Memory B cell (primary cell): ENCODE measurements around the gene KCNA2.

ENCODE experiments used
- ATAC-seq: fragments of 150-1000 bp; cut with Tn5 transposase; 2 replicates; pipeline ENCODE4 v1.10.0; 2021; ENCODE audit warnings: low read depth, mild to moderate bottlenecking, moderate library complexity
- DNase-seq, 2 donors: peaks; one replicate each; pipeline ENCODE4 v3.0.0; 2022; ENCODE audit warnings: low spot score in 2 of 2
- H3K27ac Mint-ChIP-seq: one replicate; pipeline ENCODE4 v1.8.0; 2022; ENCODE audit warnings: mild to moderate bottlenecking, moderate library complexity, mixed read lengths
- H3K27me3 Mint-ChIP-seq: one replicate; pipeline ENCODE4 v1.8.0; 2022; ENCODE audit warnings: mixed read lengths
- H3K36me3 Mint-ChIP-seq: one replicate; pipeline ENCODE4 v1.8.0; 2022; ENCODE audit warnings: mild to moderate bottlenecking, mixed read lengths
- H3K4me1 Mint-ChIP-seq: one replicate; pipeline ENCODE4 v1.8.0; 2022; ENCODE audit warnings: mixed read lengths
- H3K4me3 Mint-ChIP-seq: one replicate; pipeline ENCODE4 v1.8.0; 2022; ENCODE audit warnings: mild to moderate bottlenecking, moderate library complexity, mixed read lengths
- H3K9me3 Mint-ChIP-seq: one replicate; pipeline ENCODE4 v1.8.0; 2022; ENCODE audit warnings: mixed read lengths

KCNA2 gene

DNA sequence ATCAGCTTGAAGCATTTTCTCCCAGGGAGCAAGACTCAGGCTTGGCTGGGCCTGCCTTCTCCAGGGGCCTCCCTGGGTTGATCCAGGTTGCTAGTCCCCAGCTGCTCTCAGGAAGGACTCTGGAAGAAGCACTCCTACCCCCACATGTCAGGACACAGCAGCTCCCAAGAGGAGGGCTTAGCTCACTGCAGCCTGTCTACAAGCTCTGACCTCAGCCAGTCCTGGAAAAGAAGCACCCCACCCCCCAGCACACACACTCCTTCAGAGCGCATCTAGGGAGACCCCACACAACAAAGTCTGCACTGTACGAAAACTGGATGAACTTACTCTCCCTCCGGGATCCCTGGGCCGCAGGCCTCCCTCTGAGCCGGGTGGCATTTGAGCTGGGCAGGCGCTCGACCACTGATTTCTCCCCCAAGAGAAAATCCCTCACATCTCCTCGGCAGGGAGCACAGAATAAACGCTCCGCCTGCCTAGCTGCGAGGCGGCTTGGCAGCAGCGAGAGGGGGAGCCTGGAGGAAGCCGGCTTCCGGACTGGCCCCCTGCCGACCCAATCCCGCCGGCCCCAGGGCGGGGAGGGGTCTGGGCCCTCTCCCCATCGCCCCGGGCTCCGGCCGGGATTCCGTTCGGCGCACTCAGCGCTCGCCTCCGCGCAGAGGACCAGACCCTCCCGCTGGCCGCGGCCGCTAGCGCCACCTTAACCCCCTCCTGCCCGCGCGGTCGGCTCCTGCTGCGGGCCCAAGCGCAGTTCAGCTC is at the start of gene KCNA2:
Gene KCNA2 (minus strand): TSS at position 458 of the 756 bp plus-strand sequence. CDS start 1,576 bp downstream, outside the sequence.
- DNase-seq = no peak
- peak; percentile 15 for ATAC-seq
- no peaks in the 10 kb centered on the region for H3K36me3 Mint-ChIP-seq
- H3K27me3 Mint-ChIP-seq = peaks cover 37% of the 10 kb centered on the region
- H3K27ac Mint-ChIP-seq = peak within 1 kb of the TSS; percentile 35
- H3K4me3 Mint-ChIP-seq = peak within 1 kb of the TSS; percentile 85
- peaks cover 14% of the 10 kb centered on the region for H3K4me1 Mint-ChIP-seq
- no peaks in the 10 kb centered on the region for H3K9me3 Mint-ChIP-seq

DNA sequence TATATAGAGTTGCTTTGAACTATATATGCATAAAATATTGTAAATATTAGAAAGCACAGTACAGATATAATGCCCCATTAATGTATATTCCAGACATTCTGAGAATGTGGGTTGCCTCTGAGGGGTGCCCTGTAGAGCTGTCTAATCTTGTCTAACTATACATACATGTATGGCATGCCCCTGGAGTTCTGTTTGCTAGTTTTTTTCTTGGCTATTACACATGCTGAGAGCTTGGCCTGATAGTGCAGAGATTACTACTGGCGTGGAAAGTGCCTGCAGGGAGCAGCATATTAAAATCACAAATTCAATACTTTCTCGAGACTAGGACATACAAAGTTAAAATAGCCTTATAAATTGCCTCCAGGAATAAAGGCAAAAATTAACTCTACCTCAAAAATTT is 44.5 kb upstream of the KCNA2 start:
- Mint-ChIP-seq H3K4me1 (peaks cover 4% of the 10 kb centered on the region), H3K9me3 (no peaks in the 10 kb centered on the region), H3K36me3 (no peaks in the 10 kb centered on the region), H3K27me3 (peaks cover 2% of the 10 kb centered on the region), H3K4me3 (no peak overlapping the region), H3K27ac (no peak overlapping the region)
- ATAC-seq (no peak), DNase-seq (no peak)

DNA sequence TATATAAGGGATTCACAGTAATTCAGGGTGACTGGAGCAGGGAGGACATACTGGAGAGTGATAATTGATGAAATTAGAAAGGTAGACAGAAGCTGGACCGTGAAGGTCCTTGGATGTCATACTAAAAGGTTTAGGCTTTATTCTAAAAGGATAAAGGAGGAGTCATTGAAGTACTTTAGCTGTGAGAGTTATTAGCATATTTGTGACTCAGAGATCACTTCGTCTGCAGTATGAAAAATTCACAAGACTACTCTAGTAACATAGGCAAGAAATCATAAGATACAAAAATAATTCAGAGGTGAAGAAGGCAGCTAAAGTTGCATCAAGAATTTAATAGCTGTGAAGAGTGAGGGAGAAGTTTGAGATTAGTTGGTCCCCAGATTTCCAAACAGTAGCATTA is 42.3 kb upstream of the KCNA2 start:
- H3K36me3 Mint-ChIP-seq = no peaks in the 10 kb centered on the region

DNA sequence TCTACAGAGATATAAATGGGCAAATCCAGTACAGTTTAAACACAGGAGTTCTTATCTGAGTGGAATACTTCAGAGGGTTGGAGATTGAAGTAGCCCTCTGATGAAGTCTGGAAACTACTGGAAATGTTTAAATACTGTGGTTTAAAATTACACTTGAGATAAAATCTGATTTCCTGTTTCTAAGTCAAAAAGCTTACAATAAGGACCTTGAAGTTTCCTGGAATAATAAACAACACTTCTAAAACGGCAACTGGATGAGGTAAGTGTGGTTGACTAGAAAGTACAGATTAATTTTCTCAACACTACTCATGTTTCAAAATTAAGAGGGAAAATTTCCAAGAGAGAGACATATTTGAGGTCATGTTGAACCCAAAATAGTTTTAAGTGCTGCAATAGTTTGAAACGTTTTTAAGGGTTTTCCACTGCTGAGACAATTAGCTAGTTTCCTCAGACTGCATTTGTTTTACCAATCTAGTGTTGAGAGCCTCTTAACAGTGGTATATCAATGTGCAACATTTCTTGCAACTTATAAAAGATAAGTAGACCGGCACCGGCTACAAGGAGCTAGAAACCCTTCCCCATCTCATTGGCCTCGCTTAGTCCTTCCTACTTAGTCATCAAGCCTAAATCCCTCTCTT is 41.2 kb upstream of the KCNA2 start:
- no peaks in the 10 kb centered on the region for H3K9me3 Mint-ChIP-seq
- H3K4me1 Mint-ChIP-seq = peaks cover 10% of the 10 kb centered on the region
- H3K36me3 Mint-ChIP-seq = no peaks in the 10 kb centered on the region
- H3K4me3 Mint-ChIP-seq = no peak overlapping the region
- peaks cover 2% of the 10 kb centered on the region for H3K27me3 Mint-ChIP-seq
- ATAC-seq (no peak), DNase-seq (no peak)
- no peak overlapping the region for H3K27ac Mint-ChIP-seq

More for the DNA sequence above, 42.3 kb upstream of the KCNA2 start:
- no peak overlapping the region for H3K27ac Mint-ChIP-seq
- DNase-seq = no peak
- H3K4me3 Mint-ChIP-seq = no peak overlapping the region
- no peaks in the 10 kb centered on the region for H3K9me3 Mint-ChIP-seq
- H3K27me3 Mint-ChIP-seq = peaks cover 2% of the 10 kb centered on the region
- no peak for ATAC-seq
- H3K4me1 Mint-ChIP-seq = peaks cover 8% of the 10 kb centered on the region

DNA sequence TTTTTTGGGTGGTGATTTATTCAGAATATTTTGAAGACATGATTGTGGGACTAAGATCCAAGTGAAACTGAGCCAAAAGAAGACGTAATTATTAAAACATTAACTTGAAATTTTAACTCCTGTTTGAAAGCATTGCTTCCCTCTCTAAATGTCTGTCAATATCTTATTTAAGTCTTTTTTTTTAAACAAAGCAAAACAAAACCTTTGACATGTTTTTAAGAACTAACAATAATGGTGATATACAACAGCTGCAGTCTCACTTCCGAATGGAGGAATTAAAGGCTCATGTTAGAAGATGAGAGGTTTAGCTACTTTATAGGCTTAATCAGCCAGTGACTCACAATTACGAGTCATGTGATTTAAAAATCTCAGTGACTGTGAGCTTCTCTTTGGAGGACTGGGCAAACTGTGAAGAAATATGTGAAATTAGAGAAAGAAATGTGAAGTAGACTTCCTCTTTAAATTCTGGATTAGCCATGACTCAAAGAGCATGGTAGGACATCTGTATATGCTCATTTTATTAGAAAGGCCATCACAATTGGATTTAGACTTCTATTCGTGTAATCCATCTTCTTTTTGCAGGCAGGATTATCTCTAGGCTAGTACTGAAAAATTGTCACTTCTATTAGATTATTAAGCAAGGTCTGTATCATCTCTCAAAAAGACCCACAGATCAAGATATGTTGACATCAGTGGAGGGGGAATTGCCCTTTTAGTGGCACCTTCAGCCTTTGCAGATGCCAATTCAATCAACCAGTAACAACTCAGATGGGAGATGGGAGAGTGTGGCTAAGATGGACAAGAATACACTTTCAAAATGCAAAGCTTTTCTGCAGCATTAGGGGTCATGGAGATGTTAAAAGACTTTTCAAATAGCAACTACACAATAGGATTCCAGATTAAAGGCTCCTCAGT is 39.9 kb upstream of the KCNA2 start:
- peaks cover 2% of the 10 kb centered on the region for H3K27me3 Mint-ChIP-seq
- ATAC-seq = no peak

DNA sequence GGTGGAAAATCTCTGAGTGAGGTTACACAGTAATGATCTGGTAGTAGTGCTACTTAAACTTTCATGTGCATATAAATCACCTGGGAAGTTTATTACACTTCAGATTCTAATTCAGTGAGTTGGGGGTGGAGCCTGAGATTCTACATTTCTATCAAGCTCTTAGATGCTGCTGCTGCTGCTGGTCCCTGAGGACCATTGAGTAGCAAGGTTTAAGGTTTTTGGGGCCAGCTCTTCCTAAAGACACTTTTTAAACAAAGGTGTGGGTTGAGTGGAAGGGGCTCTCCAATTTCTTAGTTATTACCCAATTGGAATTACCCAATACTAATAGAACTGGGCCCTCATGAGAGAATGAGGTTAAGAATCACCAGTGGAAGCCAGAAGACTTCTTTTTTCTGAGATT is 39.1 kb upstream of the KCNA2 start:
- DNase-seq (no peak), ATAC-seq (no peak)
- peaks cover 17% of the 10 kb centered on the region for H3K4me1 Mint-ChIP-seq
- H3K27me3 Mint-ChIP-seq = peaks cover 2% of the 10 kb centered on the region
- H3K4me3 Mint-ChIP-seq = no peak overlapping the region
- H3K9me3 Mint-ChIP-seq = peaks cover 3% of the 10 kb centered on the region
- H3K36me3 Mint-ChIP-seq = no peaks in the 10 kb centered on the region
- no peak overlapping the region for H3K27ac Mint-ChIP-seq

More for the DNA sequence above, 39.9 kb upstream of the KCNA2 start:
- DNase-seq = no peak
- no peak overlapping the region for H3K27ac Mint-ChIP-seq
- H3K4me1 Mint-ChIP-seq = peaks cover 14% of the 10 kb centered on the region
- no peaks in the 10 kb centered on the region for H3K36me3 Mint-ChIP-seq
- H3K9me3 Mint-ChIP-seq = peaks cover 3% of the 10 kb centered on the region
- H3K4me3 Mint-ChIP-seq = no peak overlapping the region

DNA sequence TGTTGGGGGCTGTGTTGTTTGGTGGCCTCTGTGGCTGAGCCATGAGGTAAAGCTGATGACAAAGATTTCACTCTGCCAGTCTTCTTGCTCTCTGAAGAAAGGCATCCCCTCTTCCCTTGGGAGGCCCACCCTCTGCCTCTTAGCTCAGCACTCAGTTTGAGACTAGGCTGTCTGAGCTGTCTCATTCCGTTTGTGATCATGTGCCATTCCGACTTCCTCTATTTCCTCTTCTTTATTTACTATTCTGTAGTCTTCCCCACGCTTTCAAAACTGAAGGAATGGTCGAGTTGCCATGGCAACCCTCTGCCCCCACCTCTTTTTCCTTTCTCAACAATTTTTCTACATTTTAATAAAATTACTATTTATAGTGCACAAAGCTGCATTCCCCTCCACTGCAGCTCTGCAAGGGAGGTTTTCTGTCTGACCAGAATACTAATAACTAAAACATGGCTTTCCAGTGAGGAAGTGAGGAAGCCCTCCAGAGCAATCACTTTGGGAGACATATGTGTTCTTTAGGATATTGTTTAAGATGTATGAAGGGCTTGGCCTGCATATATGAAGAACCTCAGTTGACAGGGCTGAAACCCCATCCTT is 37.8 kb upstream of the KCNA2 start:
- Mint-ChIP-seq H3K4me1 (peaks cover 19% of the 10 kb centered on the region), H3K27me3 (peaks cover 2% of the 10 kb centered on the region), H3K36me3 (no peaks in the 10 kb centered on the region), H3K9me3 (peaks cover 3% of the 10 kb centered on the region), H3K4me3 (no peak overlapping the region), H3K27ac (no peak overlapping the region)
- peak; percentile 76 for ATAC-seq
- DNase-seq = no peak

DNA sequence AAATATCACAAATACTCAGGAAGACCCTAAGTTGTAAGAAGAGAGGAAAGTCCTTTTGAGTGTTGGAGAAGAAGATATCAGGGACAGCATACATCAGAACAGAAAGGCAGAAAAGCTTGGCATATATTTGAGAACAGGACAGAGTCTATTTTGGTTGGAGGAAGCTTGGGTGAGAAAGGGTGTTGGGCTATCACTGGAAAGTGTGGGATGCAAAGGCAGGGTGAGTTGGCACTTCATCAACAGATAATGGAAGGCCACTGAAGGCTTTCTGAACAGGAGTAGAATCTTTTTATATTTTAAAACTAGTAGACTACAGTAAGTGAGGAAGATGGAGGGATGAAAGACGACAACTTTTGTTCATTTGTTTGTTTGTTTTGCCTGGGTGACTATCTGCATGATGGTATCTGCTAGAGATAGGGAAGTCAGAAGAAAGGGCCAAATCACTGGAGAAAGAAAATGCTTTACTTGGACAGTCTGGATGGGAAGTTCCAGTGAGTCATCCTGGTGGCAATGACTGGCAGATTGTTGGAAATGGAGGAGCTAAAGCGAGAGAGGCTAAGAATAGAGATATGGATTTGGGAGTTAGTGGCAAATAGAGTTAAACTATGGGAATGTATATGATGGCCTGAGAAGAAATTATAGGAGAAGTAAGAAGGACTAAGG is 33.7 kb upstream of the KCNA2 start:
- Mint-ChIP-seq H3K9me3 (peaks cover 3% of the 10 kb centered on the region), H3K36me3 (no peaks in the 10 kb centered on the region), H3K27me3 (no peaks in the 10 kb centered on the region), H3K4me3 (no peak overlapping the region), H3K4me1 (peaks cover 35% of the 10 kb centered on the region), H3K27ac (no peak overlapping the region)
- DNase-seq = no peak
- ATAC-seq = no peak

DNA sequence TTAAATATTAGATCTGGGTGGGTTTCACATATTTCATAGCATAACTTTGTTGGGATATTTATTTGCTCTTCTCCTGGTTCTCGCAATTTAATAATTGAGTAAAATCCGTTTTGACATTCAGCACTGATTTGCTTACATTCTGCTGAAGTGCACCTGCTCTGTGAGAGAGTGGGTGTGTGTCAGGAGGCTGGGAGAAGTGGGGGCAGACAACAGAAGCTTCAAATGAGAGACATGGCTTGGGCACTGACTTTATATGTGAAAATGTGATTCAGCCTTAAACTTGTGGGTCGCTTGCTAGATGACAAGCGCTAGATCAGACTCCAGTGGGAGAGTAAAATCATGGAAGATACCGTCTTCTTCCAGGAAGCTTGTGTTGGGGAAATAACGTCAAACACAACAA is 32.4 kb upstream of the KCNA2 start:
- DNase-seq (no peak), ATAC-seq (no peak)
- Mint-ChIP-seq H3K36me3 (no peaks in the 10 kb centered on the region), H3K27me3 (no peaks in the 10 kb centered on the region), H3K9me3 (peaks cover 3% of the 10 kb centered on the region), H3K4me1 (peaks cover 40% of the 10 kb centered on the region), H3K27ac (no peak overlapping the region), H3K4me3 (no peak overlapping the region)

DNA sequence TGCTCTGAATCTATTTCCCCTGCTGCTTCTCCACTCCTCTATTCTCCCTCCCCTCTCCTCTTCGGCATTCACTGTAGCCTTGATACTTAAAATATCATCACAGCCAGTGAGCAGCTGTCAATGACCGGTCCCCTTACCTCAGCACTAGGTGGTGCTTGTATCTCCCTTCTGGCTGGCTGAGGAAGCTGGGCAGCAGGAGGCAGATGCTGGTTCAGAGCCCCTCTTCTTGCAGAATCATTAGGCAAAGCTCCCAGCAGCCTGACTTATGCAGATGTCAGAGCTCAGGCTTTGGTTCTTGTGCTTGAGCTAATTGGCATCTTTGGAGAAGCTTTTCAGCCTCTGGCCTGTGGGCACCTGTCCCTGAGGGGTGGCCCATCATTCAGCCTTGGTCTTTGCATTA is 31.9 kb upstream of the KCNA2 start:
- H3K27ac Mint-ChIP-seq = peak overlapping the region; percentile 11
- DNase-seq = no peak
- no peak overlapping the region for H3K4me3 Mint-ChIP-seq
- no peak for ATAC-seq
- peaks cover 45% of the 10 kb centered on the region for H3K4me1 Mint-ChIP-seq
- H3K27me3 Mint-ChIP-seq = no peaks in the 10 kb centered on the region
- peaks cover 3% of the 10 kb centered on the region for H3K9me3 Mint-ChIP-seq
- no peaks in the 10 kb centered on the region for H3K36me3 Mint-ChIP-seq

DNA sequence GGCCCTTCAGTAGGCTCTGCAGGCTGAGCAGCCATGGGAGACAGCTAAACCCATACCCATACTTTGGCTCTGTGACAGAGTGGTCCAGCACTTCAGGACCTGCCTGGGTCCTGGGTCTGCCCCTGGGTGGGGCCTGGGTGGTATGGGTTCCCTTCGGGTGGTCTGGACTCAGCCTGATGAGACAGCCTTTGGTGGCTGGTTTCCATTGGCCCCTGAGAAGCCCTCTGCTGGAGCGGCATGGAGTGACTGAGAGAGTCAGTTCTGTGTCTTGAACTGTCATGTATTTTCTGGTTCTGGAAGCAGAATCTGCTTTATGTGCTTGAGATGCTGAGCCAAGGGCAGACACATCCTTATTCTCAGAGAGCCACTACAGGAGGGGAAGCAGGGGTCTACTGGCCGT is 31.3 kb upstream of the KCNA2 start:
- no peak for DNase-seq
- Mint-ChIP-seq H3K4me1 (peaks cover 44% of the 10 kb centered on the region), H3K36me3 (no peaks in the 10 kb centered on the region), H3K4me3 (no peak overlapping the region), H3K9me3 (peaks cover 3% of the 10 kb centered on the region), H3K27me3 (no peaks in the 10 kb centered on the region), H3K27ac (no peak overlapping the region)
- ATAC-seq = no peak

DNA sequence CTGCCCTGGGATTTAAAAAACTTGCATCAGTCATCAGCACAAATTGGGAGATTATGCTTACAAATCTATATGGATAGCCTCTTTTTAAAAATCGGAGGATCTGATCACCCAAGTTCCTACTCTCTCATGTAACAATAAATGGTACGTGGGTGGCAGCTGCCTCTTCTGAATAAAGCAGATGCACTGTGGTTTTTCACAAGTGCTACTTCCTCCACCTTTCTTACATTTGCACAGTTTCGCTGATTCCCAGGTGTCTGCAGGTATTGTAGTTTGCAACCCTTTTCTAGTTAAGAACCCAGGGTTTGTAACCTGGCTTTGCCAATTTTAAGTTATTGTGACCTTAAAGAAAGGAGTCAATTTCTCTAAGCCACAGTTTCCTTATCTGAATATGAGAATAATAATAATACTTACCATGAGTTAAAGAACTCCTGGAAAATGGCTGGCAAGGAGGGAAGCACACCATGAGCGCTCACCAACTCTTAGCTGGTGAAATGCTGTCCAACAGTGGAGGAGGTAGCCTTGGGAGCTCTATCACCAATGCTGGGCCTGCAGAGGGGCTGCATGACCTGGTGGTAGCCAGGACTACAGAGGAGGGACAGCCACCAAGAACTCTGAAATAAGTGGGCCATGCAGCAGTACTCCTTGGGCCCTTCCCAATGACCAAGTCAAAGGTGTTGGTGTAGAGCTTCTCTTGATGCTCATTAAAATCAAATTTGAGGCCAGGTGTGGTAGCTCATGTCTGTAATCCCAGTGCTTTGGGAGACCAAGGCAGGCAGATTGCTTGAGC is 30.2 kb upstream of the KCNA2 start:
- ATAC-seq (peak; percentile 31), DNase-seq (no peak)
- Mint-ChIP-seq H3K9me3 (peaks cover under 1% of the 10 kb centered on the region), H3K4me3 (peak overlapping the region; percentile 27), H3K27ac (peak overlapping the region; percentile 87), H3K4me1 (peaks cover 41% of the 10 kb centered on the region), H3K36me3 (no peaks in the 10 kb centered on the region), H3K27me3 (no peaks in the 10 kb centered on the region)

DNA sequence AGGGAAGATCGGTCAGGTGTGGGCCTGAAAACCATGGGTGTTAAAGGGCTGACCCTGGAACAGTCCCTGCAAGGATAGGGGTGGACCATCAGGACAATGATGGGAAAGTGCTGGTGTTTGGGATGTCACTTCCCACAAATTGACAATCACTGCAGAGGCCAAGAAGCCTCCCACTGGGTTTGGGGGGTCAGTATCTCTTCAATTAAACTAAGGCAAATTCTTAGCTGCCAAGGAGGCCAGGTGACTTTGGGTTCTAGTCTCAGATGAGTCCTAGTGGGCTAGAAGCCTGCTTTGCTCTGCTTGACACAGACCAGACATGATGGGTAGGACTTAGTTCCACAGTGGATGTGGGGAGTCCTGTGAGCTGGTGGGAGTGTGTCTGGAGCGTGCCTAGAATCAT is 29.3 kb upstream of the KCNA2 start:
- Mint-ChIP-seq H3K9me3 (no peaks in the 10 kb centered on the region), H3K27me3 (no peaks in the 10 kb centered on the region), H3K36me3 (no peaks in the 10 kb centered on the region), H3K4me1 (peaks cover 40% of the 10 kb centered on the region), H3K4me3 (peak overlapping the region; percentile 27), H3K27ac (peak overlapping the region; percentile 87)
- DNase-seq = no peak
- ATAC-seq = no peak
